NCI-H187 treated with DMSO at 0.1 percent for 48 hours (cell line): ENCODE measurements around the gene SLC35F1.

ENCODE experiments used
- DNase-seq: peaks from one replicate; lab custom pipeline; 2025; lab: John Stamatoyannopoulos, UW

SLC35F1 gene

DNA sequence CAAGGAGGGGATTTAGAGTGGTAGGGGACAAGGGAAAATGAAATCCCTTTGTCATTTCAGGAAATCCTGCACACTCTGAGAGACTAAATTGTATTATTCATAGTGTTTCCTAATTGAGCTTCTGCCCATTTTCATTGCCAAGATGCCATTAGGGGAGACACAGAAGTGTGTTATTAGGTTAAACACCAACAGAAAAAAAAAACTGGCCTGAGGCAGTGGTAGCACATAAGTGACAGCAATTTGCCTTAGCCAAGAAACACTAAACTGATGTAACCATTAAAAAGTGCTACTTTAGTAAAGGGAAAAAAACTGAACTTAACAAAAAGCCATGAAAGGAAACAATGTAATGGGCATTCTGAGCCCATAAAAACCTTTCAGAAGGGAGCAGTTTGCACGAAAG lies 370.6 kb downstream of the SLC35F1 start:
- no peak for DNase-seq

DNA sequence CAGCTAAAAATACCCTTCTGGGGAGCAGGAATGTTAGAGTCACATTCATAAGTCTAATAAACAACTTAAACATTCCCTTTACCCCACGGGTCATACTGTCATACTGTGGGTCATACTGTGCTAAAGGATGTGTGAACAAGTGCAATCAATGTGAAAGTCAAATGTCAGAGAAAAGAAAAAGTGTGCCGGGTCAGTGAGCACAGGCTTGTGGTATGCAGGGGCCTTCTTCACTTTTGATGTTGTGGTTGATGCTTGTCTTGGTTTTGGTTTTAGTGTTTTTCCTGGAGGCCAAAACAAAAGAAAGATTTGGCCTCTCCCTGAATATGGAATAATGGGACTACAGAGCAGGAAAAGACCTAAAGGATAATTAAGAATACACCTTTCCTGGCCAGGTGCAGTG lies 373.1 kb downstream of the SLC35F1 start:
- DNase-seq: no peak

- DNase-seq: no peak
Measured at GRCh38 chr6:118281291-118281690, 374.2 kb downstream of the SLC35F1 start.

- peak; percentile 42 for DNase-seq
Measured at GRCh38 chr6:118283766-118284165, 376.7 kb downstream of the SLC35F1 start.

DNA sequence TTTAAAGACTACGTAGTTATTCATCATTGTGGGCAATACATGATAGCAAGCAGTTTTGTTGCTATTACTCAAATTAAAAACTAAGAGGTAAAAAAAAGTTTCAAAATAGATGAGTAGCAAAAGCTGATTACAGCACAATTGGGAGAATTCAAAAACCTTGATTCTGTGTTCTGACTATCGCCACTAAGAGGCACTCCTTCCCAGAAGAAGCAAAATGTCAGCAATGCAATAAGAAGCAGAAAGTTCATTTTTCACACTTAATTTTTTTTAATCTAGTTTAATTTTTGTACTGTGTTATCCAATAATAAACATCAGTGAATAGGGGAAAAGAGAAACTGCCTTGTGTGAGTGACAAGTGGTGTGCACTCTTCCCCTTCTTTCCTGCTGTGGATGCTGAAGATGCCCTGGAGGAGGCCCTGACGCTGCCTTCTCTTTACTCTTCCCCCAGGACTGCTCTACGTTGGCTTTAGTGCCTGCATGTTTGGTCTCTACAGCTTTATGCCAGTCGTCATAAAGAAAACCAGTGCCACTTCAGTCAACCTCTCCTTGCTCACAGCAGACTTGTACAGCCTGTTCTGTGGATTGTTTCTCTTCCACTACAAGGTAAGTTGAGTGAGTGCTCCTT lies 377.8 kb downstream of the SLC35F1 start:
- no peak for DNase-seq

GRCh38 chr6:118285791-118286190 lies 378.7 kb downstream of the SLC35F1 start:
- no peak for DNase-seq

- no peak for DNase-seq
Measured at GRCh38 chr6:118288355-118289124, 381.5 kb downstream of the SLC35F1 start.

DNA sequence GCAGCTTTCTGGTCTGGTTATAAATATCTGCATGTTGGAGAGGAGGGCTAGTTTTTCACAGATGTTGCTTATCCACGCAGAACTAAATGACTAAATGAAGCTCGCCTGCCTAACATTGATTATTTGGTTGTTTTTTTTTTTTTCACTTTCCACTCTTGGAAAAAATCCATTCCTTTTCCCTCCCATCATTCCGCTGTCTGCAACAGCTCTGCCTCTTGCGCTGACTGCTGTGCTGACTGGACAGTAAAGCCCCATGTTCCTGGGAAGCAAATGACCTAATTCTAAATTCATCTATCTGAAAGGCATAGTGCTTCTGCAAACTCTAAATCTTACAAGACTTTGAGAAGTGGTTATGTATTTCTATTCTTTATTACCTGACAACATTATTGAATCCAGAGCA lies 385.5 kb downstream of the SLC35F1 start:
- no peak for DNase-seq

DNA sequence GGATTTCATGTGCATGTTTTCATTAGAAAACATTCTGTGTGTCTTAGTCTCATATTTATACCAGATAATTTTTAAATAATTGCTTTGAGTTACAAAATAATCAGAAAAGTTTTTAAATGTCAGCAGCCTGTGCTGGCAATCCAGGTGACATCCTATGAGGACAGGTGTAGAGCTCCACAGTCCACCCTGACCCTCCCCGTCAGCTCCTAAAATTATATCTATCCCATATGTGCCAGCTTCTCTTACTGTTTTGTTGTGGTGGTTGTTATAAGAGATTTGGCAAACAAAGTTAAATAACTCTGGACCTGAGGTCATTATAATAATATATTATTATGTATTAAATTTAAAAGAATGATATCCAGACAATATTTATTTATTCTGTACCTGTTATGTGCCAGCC lies 387.8 kb downstream of the SLC35F1 start:
- no peak for DNase-seq

DNA sequence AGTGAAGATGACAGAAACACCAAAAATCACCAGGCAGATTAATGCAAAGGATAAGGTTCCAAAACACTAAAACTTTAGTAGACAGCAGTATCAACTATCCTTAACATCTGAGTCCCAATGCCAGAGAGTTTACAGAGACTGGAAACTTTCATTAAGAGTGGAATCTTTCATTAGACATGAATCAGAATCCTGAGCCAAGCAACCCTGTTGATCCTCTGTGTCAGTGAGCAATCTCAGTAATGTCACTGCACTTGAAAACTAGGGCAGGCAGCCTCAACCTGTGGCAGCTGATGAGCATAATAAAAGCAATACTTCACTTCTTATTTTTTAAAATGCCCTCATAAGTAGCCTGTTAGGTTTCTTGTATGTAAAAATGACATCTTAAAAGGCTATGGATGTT lies 388.3 kb downstream of the SLC35F1 start:
- no peak for DNase-seq

GRCh38 chr6:118296129-118296901 lies 389.3 kb downstream of the SLC35F1 start:
- DNase-seq: no peak

GRCh38 chr6:118297821-118298220 lies 390.8 kb downstream of the SLC35F1 start:
- no peak for DNase-seq

- DNase-seq: no peak
Measured at GRCh38 chr6:118298476-118299427, 391.7 kb downstream of the SLC35F1 start.

DNA sequence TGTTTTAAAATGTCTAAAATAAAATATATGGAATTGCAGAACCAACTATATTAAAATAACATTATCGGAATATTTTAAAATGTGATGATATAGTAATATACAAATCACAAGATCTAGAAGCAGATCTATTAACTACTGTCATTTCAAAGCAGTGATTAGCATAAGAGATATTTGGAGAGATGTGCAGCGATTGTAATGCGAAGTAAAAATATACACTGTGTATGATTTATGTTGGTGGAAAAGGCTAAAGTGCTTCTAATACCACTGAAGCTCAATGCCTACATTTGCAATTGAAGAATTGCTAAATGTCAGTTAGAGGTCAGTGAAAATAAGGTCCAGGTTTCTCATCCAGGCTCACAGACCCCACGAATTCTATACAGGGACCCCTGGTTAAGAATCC lies 392.4 kb downstream of the SLC35F1 start:
- no peak for DNase-seq

GRCh38 chr6:118304321-118304720 lies 397.3 kb downstream of the SLC35F1 start:
- no peak for DNase-seq

DNA sequence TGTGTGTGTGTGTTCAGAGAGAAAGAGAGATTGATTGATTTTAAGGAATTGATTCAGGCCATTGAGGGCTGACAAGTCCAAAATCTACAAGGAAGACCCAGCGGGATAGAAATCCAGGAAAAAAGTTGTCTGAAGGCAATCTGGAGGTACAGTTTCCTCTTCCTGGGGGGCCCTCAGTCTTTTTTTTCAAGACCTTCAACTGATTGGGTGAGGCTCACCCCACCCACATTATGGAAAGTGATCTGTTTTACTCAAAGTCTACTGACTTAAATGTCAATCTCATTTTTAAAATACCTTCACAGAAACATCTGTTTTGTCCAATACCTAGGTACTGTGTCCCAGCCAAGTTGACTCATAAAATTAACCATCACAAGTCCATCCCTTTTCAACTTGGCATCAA lies 398.0 kb downstream of the SLC35F1 start:
- no peak for DNase-seq

- DNase-seq: no peak
Measured at GRCh38 chr6:118306392-118307238, 399.6 kb downstream of the SLC35F1 start.

GRCh38 chr6:118307581-118307980 lies 400.5 kb downstream of the SLC35F1 start:
- DNase-seq: no peak

GRCh38 chr6:118309337-118310093 lies 402.5 kb downstream of the SLC35F1 start:
- DNase-seq: no peak

DNA sequence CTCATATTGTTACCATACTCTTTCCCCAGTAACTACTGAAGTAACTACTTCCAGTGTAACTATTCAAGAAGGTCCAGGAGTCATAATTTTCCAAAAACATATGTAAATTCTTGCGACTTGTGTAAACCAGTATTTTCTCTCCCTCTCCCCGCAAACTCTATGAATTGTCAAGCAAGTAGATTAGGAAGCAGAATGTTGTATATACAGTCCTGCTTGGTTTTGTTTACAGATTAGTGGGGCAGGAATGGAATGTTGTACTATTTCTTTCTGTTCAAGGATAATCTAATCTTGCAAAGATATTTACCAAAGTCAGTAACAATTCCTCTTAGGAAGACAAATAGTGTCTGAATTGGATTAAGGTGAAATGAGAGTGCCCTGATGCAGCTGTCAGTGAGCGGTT lies 406.1 kb downstream of the SLC35F1 start:
- no peak for DNase-seq
